ENCODE measurements around the gene ZSCAN10.

- TF ChIP-seq CTCF (conservative IDR thresholded peaks at IDR 0.05 in 1 of 2, IDR thresholded peaks at IDR 0.05 in 1 of 2; ENCODE audit: extremely low read depth in 1 of 2, insufficient read depth in 1 of 2, low read depth in 1 of 2, low read length in 2 of 2) (no peak), EZH2 (IDR thresholded peaks at IDR 0.05; ENCODE audit: borderline replicate concordance, low read length) (no peak)
Measured at GRCh38 chr16:3098459-3099394, at the start of gene ZSCAN10.

Data from mammary epithelial cell (primary cell).